NCI-H1694 treated with DMSO at 0.1 percent for 48 hours (cell line): ENCODE results near the gene ZNF12.
"Not testable (repeated sequence)": the region's sequence is repeated elsewhere in the genome, so short reads cannot be mapped to it uniquely, and the experiment has no call there.

ENCODE experiments used
- DNase-seq: peaks from one replicate; lab custom pipeline; 2025; lab: John Stamatoyannopoulos, UW

ZNF12 gene

GRCh38 chr7:6706666-6707407 lies at the start of gene ZNF12:
Gene ZNF12 (minus strand): TSS chr7:6706947. CDS start chr7:6705173, 1,774 bp downstream.
- DNase-seq = peak; percentile 93

- not testable (repeated sequence) for DNase-seq
These were observed 47.2 kb upstream of the ZNF12 start, which contains the start of gene RSPH10B2 for GRCh38 chr7:6753964-6754363. Gene RSPH10B2 (plus strand): TSS chr7:6754103. CDS start chr7:6757678, 3,575 bp downstream.

- DNase-seq = not testable (repeated sequence)
These were observed 43.4 kb upstream of the ZNF12 start for GRCh38 chr7:6750173-6750572.

GRCh38 chr7:6749335-6749734 lies 42.6 kb upstream of the ZNF12 start:
- not testable (repeated sequence) for DNase-seq

GRCh38 chr7:6744410-6745100 lies 37.8 kb upstream of the ZNF12 start:
- not testable (repeated sequence) for DNase-seq

GRCh38 chr7:6738415-6738814 lies 31.7 kb upstream of the ZNF12 start:
- DNase-seq = not testable (repeated sequence)

- DNase-seq = no peak
These were observed 23.5 kb upstream of the ZNF12 start for GRCh38 chr7:6730343-6730633.

- peak; percentile 56 for DNase-seq
These were observed 23.0 kb upstream of the ZNF12 start for GRCh38 chr7:6729492-6730342.

GRCh38 chr7:6728893-6729491 lies 22.2 kb upstream of the ZNF12 start:
- not testable (repeated sequence) for DNase-seq

GRCh38 chr7:6727663-6728062 lies 20.9 kb upstream of the ZNF12 start:
- no peak for DNase-seq

- DNase-seq = not testable (repeated sequence)
These were observed 19.6 kb upstream of the ZNF12 start for GRCh38 chr7:6726341-6726740.

- no peak for DNase-seq
These were observed 18.3 kb upstream of the ZNF12 start for GRCh38 chr7:6725003-6725402.

- not testable (repeated sequence) for DNase-seq
These were observed 17.6 kb upstream of the ZNF12 start for GRCh38 chr7:6724351-6724750.

- DNase-seq = no peak
These were observed 11.4 kb upstream of the ZNF12 start for GRCh38 chr7:6718124-6718523.

GRCh38 chr7:6715898-6716297 lies 9.2 kb upstream of the ZNF12 start:
- DNase-seq = not testable (repeated sequence)

- no peak for DNase-seq
These were observed 7.6 kb upstream of the ZNF12 start for GRCh38 chr7:6714360-6714759.

- DNase-seq = no peak
These were observed 3.1 kb upstream of the ZNF12 start for GRCh38 chr7:6709808-6710207.

- no peak for DNase-seq
These were observed 1.6 kb upstream of the ZNF12 start for GRCh38 chr7:6708304-6708703.

- no peak for DNase-seq
These were observed 635 bp downstream of the ZNF12 start for GRCh38 chr7:6705959-6706665.

GRCh38 chr7:6701860-6702259 lies 4.9 kb downstream of the ZNF12 start:
- no peak for DNase-seq

- no peak for DNase-seq
These were observed 6.0 kb downstream of the ZNF12 start for GRCh38 chr7:6700793-6701192.
